ENCODE results near the gene XRCC2.

DNA sequence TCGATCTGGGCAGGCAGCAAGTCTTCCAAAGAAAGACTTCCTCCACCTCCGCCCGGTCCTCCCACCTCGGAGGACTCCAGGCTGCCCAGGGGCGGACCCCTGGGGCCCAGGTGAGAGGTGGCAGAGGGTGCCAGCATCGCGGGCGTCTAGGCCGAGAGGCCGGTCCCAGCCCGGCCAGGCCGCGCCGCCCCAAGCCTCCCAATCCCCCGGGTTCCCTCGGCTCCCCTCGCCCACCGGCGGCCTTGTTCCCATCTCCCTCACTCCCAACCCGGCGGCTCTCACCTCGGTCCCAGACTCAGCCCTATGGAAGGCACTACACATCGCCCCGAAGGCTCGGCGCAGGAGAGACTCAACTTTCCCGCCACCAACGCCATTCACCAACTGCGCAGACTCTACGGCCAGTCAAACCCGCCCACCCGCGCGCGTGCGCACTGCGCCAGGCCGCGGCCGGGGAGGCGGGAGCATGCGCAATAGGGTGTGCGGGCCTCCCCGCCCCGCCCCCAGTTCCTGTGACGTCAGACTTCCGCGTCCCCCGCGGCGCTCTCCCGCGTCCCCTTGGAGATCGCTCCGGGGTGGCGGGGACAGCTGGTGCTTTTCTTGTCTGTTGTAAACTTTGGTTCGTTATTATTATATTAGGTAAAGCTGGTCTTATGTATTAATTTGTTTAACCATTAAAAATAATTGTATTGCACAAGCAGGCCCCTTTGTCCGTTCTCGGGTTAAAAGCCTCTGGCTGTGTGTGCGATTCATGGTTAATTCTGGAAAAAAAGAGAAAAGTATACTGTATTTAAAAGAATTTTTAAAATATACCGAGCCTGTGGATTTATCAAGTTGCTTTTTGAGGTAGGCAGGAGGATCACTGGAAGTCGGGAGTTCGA is at the start of gene XRCC2:
- TF ChIP-seq CTCF (conservative IDR thresholded peaks at IDR 0.05; ENCODE audit: low read depth, low read length) (no peak), EZH2 (IDR thresholded peaks at IDR 0.05; ENCODE audit: borderline replicate concordance, low read depth, low read length, poor library complexity, severe bottlenecking) (no peak)
